ENCODE measurements around the gene MRPS26.

DNA sequence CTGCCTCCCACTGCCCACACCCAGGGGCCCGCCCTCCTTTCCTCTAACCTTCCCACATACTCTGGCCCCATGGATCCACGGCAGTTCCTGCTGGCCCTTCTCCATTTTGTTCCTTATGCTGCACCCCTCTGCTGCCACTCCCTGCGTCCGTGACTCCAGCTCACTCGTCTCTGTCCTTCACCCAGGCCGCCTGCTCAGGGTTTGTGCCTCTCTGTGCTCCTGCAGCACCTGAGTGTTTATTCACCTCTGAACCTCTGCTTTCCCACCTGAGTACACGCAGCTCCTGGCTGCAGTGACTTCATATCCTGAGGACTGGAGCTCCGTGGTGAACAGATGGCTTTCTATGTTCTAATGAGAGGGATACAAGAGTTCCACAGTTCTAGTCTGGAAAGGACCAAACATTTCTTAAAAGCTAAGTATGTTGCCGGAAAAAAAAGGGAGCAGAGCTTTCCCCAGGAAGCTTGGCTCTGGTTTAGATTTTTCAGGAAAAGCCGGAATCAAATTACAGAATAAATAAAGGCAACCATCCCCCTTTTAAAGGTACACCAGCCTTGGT is 3.9 kb upstream of the MRPS26 start:
- no peak for TF ChIP-seq POLR2A (IDR thresholded peaks at IDR 0.05; ENCODE audit: low read length)
- TF ChIP-seq GATA1 (IDR thresholded peaks at IDR 0.05; ENCODE audit: low read depth, low read length) = no peak

Data from erythroblast (primary cell).